T-helper 1 cell (primary cell): Measurements from ENCODE around the gene DEPDC1B.
"Not testable (repeated sequence)": the region's sequence is repeated elsewhere in the genome, so short reads cannot be mapped to it uniquely, and the experiment has no call there.

Experiments used
- DNase-seq, 5 donors: peaks; one replicate each; pipeline ENCODE4 v3.0.0-alpha.2; 2012 to 2020

Gene DEPDC1B

GRCh38 chr5:60639544-60639943, 60.4 kb downstream of the DEPDC1B start:
- DNase-seq, result no peak

GRCh38 chr5:60638300-60638699, 61.7 kb downstream of the DEPDC1B start:
- DNase-seq, result no peak

- no peak for DNase-seq
These were observed 63.3 kb downstream of the DEPDC1B start for GRCh38 chr5:60636644-60637043.

GRCh38 chr5:60636001-60636400, 64.0 kb downstream of the DEPDC1B start:
- no peak for DNase-seq

GRCh38 chr5:60634051-60634450, 65.9 kb downstream of the DEPDC1B start:
- no peak for DNase-seq

- no peak for DNase-seq
These were observed 66.6 kb downstream of the DEPDC1B start for GRCh38 chr5:60633341-60633740.

- DNase-seq, result no peak
These were observed 67.8 kb downstream of the DEPDC1B start for GRCh38 chr5:60632153-60632552.

GRCh38 chr5:60630836-60631235, 69.1 kb downstream of the DEPDC1B start:
- no peak for DNase-seq

GRCh38 chr5:60630179-60630578, 69.8 kb downstream of the DEPDC1B start:
- DNase-seq, result no peak

GRCh38 chr5:60624875-60625274, 75.1 kb downstream of the DEPDC1B start:
- DNase-seq, result not testable (repeated sequence)

GRCh38 chr5:60620752-60621151, 79.2 kb downstream of the DEPDC1B start:
- DNase-seq, result not testable (repeated sequence)

GRCh38 chr5:60613826-60614225, 86.1 kb downstream of the DEPDC1B start:
- no peak for DNase-seq

- DNase-seq, result no peak
These were observed 88.7 kb downstream of the DEPDC1B start for GRCh38 chr5:60611099-60611740.

- DNase-seq, result no peak
These were observed 95.2 kb downstream of the DEPDC1B start for GRCh38 chr5:60604771-60605170.

- no peak for DNase-seq
These were observed 101.5 kb downstream of the DEPDC1B start for GRCh38 chr5:60598424-60598823.

GRCh38 chr5:60597572-60598320, 102.2 kb downstream of the DEPDC1B start:
- DNase-seq, result peak in 1 of 5 donors; percentile 28

GRCh38 chr5:60594715-60595477, 105.1 kb downstream of the DEPDC1B start:
- no peak for DNase-seq

GRCh38 chr5:60590172-60590571, 109.8 kb downstream of the DEPDC1B start:
- DNase-seq, result no peak

- DNase-seq, result not testable (repeated sequence)
These were observed 112.7 kb downstream of the DEPDC1B start for GRCh38 chr5:60587312-60587711.

- no peak for DNase-seq
These were observed 113.6 kb downstream of the DEPDC1B start for GRCh38 chr5:60586307-60586901.

- DNase-seq, result no peak
These were observed 114.3 kb downstream of the DEPDC1B start for GRCh38 chr5:60585618-60586017.

- DNase-seq, result no peak
These were observed 115.7 kb downstream of the DEPDC1B start for GRCh38 chr5:60584304-60584703.

- no peak for DNase-seq
These were observed 116.3 kb downstream of the DEPDC1B start for GRCh38 chr5:60583616-60584015.
